GM12801 (cell line): Measurements from ENCODE around the gene C3orf38.

Experiments
- TF ChIP-seq, protein P1 (sequence below): IDR thresholded peaks from one replicate; pipeline ENCODE4 v1.5.1; 2011; ENCODE audit warnings: control low read depth; ENCODE audit not compliant: insufficient read length; ENCODE audit errors: extremely low read depth

C3orf38 gene

DNA sequence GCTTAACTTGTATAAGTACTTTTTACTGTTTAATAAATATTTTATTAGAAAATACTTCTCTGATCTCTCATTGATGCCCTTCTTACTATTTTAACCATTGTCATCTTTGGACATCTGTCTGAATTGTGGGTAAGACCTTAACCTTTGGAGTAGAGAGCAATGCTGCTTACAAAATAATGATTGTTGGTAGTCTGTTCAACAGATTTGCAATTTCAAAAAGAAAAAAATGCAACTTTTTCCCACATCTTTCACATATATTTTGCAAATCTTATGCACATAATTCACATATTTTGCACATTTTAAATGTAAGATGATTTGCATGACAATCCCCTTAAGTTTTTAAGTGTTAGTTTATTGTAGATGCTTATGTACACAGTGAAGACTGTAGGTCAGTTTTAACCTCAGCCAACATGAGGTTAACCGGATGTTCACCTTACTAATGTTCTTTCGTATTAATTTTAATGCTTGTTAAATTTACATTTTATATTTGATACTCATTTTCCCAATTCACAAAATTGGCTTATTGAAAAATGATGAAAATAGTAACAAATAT, 16.7 kb downstream of the C3orf38 start:
- TF ChIP-seq, protein P1, sequence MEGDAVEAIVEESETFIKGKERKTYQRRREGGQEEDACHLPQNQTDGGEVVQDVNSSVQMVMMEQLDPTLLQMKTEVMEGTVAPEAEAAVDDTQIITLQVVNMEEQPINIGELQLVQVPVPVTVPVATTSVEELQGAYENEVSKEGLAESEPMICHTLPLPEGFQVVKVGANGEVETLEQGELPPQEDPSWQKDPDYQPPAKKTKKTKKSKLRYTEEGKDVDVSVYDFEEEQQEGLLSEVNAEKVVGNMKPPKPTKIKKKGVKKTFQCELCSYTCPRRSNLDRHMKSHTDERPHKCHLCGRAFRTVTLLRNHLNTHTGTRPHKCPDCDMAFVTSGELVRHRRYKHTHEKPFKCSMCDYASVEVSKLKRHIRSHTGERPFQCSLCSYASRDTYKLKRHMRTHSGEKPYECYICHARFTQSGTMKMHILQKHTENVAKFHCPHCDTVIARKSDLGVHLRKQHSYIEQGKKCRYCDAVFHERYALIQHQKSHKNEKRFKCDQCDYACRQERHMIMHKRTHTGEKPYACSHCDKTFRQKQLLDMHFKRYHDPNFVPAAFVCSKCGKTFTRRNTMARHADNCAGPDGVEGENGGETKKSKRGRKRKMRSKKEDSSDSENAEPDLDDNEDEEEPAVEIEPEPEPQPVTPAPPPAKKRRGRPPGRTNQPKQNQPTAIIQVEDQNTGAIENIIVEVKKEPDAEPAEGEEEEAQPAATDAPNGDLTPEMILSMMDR: no peak

DNA sequence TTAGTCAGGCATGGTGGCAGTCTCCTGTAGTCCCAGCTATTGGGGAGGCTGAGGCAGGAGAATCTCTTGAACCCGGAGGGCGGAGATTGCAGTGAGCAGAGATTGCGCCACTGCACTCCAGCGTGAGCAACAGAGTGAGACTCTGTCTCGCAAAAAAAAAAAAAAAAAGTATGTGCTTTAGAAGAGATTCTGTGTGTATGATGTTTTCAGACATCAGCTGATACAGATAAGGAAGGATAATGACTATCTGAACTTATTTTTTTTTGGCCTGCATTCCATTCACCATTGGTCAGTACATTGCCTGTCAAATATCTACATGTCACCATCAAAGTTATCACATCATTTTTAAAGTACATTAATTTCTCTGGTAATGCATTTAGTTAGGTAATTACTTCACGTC, 17.4 kb downstream of the C3orf38 start:
- TF ChIP-seq, protein P1: no peak

DNA sequence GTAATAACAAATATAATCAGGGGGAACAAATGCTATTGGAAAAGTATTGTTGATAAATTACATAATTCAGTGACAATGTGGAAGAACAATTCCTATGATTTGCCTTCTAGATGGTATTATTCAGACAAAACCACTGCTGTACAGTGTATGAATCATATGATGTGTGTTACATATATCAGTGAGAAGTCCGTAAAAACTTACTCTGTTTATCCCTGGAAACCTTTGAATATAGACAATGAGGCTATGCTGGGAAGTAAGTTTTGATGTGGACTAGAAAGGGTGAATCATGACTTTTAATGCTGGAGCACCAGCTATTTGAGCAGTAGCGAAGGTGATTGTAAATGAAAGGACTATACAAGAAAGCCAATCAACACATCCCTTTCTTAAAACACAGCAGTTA, 17.9 kb downstream of the C3orf38 start:
- TF ChIP-seq, protein P1: no peak

DNA sequence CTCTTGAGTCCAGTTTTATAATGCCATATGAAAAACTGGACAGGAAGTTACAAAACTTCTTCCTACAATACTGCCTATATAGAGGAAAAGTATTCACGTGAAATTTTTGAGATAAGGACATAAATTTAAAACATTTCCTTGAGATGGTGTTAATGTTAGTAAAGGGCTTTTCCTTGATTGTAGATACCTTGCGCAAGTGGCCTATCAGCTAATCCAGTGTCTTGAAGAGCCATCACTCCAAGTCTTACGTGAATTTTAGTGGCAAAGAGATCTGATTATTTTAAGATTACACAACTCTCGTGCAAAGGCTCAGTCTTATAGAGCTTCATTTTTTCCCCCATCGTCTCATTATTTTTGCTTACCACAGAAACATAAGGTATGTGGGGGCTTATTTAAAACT, 18.4 kb downstream of the C3orf38 start:
- TF ChIP-seq, protein P1: no peak

DNA sequence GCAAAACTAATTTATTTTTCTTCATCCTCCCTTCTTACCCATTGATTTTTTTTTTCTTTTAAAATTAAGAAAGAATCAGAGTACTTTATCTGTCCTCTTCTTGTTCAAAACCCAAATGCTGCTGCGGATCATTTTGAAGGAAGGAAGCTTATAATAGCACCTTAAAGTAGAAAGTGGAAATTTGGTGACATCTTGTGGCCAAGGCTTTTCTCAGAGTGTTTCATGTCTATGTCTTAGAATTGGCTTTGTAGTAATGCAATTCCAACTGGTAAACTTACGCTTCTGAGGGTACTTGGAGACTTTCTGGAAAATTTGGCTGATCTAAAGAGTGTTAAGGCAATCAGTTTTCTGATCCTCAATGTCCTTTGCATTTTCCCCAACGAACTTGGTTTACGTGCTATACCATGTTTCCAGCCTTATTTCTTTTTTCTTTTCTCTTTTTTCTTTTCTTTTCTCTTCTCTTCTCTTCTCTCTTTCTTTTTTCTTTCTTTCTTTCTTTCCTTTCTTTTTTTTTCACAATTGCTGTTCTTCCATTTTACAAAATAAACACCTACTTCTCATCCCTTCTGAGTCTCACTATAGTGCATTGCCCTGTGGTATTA, 30.7 kb downstream of the C3orf38 start:
- TF ChIP-seq, protein P1: no peak

DNA sequence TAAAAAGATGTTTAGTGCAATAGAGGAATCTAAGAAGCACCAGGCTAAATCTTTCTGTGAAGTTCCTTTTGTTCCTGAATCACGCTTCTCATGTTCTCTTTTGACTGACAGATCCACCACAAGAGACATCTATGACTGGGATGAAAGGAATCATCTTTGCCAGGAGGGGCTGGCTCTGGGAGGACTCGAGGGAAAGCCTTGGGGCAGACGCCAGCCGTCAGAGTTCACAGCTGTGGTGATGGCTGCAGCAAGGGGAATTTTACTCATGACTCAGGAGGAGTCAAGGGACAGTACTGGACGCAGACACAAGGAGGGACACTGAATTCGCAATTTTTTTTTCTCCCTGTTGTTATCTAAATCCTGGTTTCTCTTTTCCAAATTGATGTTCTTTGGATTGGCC, 38.7 kb downstream of the C3orf38 start:
- TF ChIP-seq, protein P1: no peak

DNA sequence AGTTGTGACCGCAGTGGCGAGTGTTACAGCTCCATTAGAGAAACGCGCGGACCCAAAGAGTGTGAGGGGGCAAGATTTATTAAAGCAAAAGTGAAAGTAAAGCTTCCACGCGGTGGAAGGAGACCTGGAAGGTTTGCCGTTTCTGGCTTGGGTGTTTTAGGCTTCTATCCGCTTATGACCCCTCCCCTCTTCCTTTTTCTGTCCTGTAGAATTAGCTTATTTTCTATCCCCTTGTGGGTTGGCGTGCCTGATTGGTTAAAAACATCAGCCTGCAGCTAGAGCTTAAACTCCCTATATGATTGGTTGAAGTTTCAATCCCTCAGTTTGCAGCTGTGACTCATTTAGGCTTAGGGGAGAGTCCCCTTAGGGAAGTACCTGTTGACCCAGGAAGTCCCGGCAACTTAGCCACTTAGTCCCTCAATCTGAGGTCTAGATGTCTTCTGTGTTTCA, 39.6 kb downstream of the C3orf38 start:
- TF ChIP-seq, protein P1: no peak
